Mucosa of descending colon (tissue), 3 donors: ENCODE results near the gene GATA6. TPM values are rescaled to one million over a fixed set of nuclear protein-coding genes. Genes with fewer than 3 reads are reported as not detected.
A peak's percentile ranks its signal among the peaks of the same experiment; 100 is the strongest.

Source experiments
- ATAC-seq: fragments of 200-7000 bp; cut with Tn5 transposase; one replicate; pipeline ENCODE4 v1.9.1; 2020; ENCODE audit warnings: mild to moderate bottlenecking, moderate library complexity
- DNase-seq, 3 donors: peaks; one replicate each; pipeline ENCODE4 v3.0.0-alpha.2; 2020
- H3K36me3 ChIP-seq: fragments of 200-600 bp; one replicate; pipeline ENCODE4 v1.8.0; 2021; ENCODE audit warnings: low read depth, mild to moderate bottlenecking
- H3K4me1 ChIP-seq: fragments of 200-600 bp; one replicate; pipeline ENCODE4 v1.8.0; 2021; ENCODE audit warnings: low read depth, mild to moderate bottlenecking
- H3K4me3 ChIP-seq: fragments of 200-600 bp; one replicate; pipeline ENCODE4 v1.8.0; 2021; ENCODE audit warnings: mild to moderate bottlenecking
- H3K9me3 ChIP-seq: fragments of 200-600 bp; one replicate; pipeline ENCODE4 v1.8.0; 2021; ENCODE audit warnings: mild to moderate bottlenecking
- intact Hi-C, 2 donors: fragments of 100-400 bp; cut with DNase I in 1 of 2; cut with micrococcal nuclease in 1 of 2; formaldehyde crosslinking; loops; one replicate each; pipeline versions ENCODE4 v1.11.0 to v1.11.1; 2022; cut with DNase I, micrococcal nuclease
- total RNA-seq, 3 donors: library from RNA; stranded (reverse); fragmentation: NEBNext Ultra II Directional in 2 of 3; extraction: Animal tissue kit (Norgen Biotek cat#: 25700) in 2 of 3; gene quantifications; one replicate each; pipeline versions ENCODE4 v1.2.1 to v1.2.4, GENCODE V29; 2021 to 2023
- TF ChIP-seq, protein P1 (sequence below): fragments of 200-600 bp; IDR thresholded peaks from one replicate; pipeline ENCODE4 v1.8.0; 2022; ENCODE audit warnings: antibody characterized with exemption, mild to moderate bottlenecking
- donor health status: DM: no; HTN: no; CAD: no; lungs with moderate emphysema.
- donor health status: DM: no; HTN: no; CAD: no.
- donor health status: DM: no; HTN: yes; CAD: no.

The GATA6 gene
- total RNA-seq, 3 donors from 2014 or later, result 21.9 to 58.8 (median 43.3) TPM

DNA sequence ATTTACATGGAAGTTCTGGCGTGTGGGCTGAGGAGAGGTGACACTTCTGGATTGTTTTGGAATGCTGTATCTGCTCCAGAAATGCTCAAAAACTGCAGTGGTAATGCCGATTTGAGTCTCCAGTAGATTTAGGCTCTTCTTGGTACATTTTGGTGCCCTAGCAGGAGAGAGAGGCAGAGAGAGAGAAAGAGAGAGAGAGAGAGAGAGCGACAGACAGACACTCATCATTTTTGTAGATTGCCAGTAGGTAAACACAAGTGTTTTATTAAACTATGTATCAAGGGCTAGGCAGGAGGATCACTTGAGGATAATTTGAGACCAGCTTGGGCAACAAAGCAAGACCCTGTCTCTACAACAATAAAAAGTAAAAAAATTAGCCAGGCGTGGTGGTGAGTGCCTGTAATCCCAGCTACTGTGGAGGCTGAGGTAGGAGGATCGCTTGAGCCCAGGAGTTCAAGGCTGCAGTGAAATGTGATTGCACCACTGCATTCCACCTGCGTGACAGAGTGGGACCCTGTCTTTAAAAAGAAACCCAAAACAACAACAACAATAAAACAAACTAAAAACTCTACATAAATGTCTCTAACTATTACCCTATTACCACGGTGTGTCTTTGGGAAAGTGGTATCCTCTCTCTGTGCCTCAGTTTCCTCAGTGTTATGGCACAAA lies 60.2 kb downstream of the GATA6 start:
- DNase-seq (no peak), ATAC-seq (no peak)
- no peaks in the 10 kb centered on the region for H3K36me3 ChIP-seq
- H3K9me3 ChIP-seq, result no peaks in the 10 kb centered on the region
- TF ChIP-seq, protein P1, sequence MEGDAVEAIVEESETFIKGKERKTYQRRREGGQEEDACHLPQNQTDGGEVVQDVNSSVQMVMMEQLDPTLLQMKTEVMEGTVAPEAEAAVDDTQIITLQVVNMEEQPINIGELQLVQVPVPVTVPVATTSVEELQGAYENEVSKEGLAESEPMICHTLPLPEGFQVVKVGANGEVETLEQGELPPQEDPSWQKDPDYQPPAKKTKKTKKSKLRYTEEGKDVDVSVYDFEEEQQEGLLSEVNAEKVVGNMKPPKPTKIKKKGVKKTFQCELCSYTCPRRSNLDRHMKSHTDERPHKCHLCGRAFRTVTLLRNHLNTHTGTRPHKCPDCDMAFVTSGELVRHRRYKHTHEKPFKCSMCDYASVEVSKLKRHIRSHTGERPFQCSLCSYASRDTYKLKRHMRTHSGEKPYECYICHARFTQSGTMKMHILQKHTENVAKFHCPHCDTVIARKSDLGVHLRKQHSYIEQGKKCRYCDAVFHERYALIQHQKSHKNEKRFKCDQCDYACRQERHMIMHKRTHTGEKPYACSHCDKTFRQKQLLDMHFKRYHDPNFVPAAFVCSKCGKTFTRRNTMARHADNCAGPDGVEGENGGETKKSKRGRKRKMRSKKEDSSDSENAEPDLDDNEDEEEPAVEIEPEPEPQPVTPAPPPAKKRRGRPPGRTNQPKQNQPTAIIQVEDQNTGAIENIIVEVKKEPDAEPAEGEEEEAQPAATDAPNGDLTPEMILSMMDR, result no peak
- intact Hi-C loops, result no loop called here
- H3K4me3 ChIP-seq, result no peak overlapping the region
- H3K4me1 ChIP-seq, result peaks cover 9% of the 10 kb centered on the region

DNA sequence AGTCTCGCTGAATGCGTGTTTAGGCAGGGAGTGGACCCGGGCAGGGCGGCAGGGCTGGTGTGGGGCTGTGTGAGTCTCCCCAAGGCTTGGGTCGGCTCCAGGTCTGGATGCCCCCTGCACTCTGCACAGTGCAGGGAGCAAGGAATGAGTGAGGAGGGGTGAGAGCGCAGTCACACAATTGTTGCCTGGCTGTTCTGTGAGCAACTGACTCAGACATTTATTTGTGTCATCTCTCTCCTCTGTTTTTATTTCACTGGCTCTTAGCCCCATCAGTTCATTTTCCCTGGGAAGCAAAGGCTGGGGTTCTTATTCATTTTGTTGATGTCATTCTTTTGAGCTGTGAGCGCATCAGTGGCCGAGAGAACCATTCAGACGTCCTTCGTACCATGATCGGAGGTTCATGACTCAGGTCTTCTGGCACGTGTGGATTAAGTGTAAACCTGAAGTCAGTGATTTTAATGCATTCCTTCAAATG lies 61.1 kb downstream of the GATA6 start:
- Histone ChIP-seq H3K4me3 (no peak overlapping the region), H3K4me1 (peaks cover 9% of the 10 kb centered on the region), H3K9me3 (no peaks in the 10 kb centered on the region), H3K36me3 (no peaks in the 10 kb centered on the region)
- ATAC-seq (no peak), DNase-seq (no peak)
- intact Hi-C loops, result no loop called here
- TF ChIP-seq, protein P1, result no peak

DNA sequence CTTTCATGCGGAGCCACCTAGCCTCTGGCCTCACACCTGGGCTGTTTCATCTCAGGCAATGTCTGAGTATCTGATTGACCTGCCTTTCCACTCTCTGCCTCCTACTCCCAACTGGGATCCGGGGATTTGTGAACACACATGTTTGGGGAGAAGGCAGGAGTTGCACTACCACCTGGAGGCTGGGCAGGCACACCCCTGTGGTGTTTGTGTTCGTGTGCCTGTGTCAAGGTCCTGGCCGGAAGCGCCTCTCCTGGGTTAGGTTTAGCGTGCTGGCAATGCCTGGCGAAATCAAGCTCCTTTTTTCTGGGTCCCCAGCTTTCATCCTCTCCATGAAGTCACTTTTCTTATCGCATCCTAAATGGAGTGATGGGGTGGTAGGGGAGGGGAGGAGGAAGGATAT lies 63.9 kb downstream of the GATA6 start:
- Histone ChIP-seq H3K4me3 (no peak overlapping the region), H3K9me3 (no peaks in the 10 kb centered on the region), H3K4me1 (peaks cover 9% of the 10 kb centered on the region), H3K36me3 (no peaks in the 10 kb centered on the region)
- ATAC-seq (peak; percentile 98), DNase-seq (peak; percentile 72 to 80 (median 72))
- TF ChIP-seq, protein P1, result no peak
- intact Hi-C loops, result no loop called here

DNA sequence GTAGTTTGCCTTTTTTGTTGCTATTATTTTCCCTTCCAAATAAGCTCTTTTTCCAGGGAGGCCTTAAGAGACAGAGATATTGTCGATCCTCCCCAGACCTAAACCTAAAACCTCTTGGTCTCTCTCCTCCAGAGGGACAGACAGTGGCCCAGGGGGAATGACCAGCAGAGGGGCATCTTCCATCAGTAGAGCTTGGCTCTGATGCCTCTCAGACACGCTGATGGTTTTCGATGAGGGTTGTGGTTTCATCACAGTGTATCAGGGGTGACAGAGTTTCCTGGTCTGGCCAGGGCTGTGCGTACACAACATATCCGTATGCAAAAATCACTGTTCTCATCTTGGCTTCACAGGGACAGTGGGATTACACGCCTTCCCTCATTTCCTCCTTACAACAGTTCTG lies 68.6 kb downstream of the GATA6 start:
- DNase-seq, result no peak

DNA sequence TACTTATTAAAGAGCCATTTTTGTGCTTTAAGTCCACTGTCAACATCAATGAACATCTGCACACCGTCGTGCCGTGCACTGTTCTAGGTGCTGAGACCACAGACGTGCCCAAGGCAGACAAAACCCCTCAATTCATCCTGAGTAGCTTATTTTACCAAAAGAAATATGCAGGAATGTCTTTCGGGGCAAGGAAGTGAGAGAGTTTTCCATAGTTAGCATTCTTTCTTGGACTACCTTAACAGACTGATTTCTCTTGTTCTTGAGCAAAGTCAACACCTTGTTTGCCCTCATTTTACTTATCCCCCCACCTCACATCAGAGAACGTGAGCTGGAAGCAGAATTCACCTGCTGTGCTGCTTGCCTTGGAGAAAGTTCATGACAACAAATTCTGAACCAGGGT lies 69.3 kb downstream of the GATA6 start:
- intact Hi-C loops, result no loop called here
- Histone ChIP-seq H3K4me1 (peaks cover 13% of the 10 kb centered on the region), H3K9me3 (no peaks in the 10 kb centered on the region), H3K4me3 (no peak overlapping the region), H3K36me3 (no peaks in the 10 kb centered on the region)
- no peak for DNase-seq
- TF ChIP-seq, protein P1, result no peak
- ATAC-seq, result no peak

More for the DNA sequence above, 68.6 kb downstream of the GATA6 start:
- peaks cover 13% of the 10 kb centered on the region for H3K4me1 ChIP-seq
- no peaks in the 10 kb centered on the region for H3K36me3 ChIP-seq
- no peaks in the 10 kb centered on the region for H3K9me3 ChIP-seq
- no peak for ATAC-seq
- intact Hi-C loops, result no loop called here
- TF ChIP-seq, protein P1, result no peak
- H3K4me3 ChIP-seq, result no peak overlapping the region
